NCI-H146 treated with DMSO at 0.1 percent for 48 hours (cell line): ENCODE results near the gene ID2.

Experiments
- DNase-seq: peaks from one replicate; lab custom pipeline; 2025; ENCODE audit not compliant: unreplicated experiment; lab: John Stamatoyannopoulos, UW

The ID2 gene

GRCh38 chr2:8681786-8682692 lies at the start of gene ID2:
TSS of gene ID2 (plus strand) at chr2:8682056. CDS start at chr2:8682166, 110 bp downstream.
- DNase-seq: peak; percentile 96

DNA sequence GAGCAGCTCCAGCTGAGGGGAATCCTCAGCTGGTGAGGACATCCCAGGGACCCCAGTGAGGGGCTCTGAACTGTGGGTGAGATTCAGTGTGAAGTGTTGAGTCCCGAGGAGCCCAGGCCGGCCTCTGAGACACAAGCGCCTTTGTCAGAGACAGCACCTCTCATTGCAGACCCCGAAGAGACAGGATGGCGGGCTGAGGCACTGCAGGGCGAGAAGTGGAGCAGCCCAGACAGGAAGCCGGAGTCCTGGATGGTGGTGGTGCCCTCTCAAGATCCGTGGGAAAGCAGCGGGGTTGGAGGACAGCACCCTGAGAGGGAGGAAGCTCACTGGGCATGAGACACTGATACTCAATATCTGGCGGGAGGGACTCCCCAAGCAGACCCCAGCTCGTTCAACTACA lies 49.1 kb upstream of the ID2 start:
- no peak for DNase-seq

DNA sequence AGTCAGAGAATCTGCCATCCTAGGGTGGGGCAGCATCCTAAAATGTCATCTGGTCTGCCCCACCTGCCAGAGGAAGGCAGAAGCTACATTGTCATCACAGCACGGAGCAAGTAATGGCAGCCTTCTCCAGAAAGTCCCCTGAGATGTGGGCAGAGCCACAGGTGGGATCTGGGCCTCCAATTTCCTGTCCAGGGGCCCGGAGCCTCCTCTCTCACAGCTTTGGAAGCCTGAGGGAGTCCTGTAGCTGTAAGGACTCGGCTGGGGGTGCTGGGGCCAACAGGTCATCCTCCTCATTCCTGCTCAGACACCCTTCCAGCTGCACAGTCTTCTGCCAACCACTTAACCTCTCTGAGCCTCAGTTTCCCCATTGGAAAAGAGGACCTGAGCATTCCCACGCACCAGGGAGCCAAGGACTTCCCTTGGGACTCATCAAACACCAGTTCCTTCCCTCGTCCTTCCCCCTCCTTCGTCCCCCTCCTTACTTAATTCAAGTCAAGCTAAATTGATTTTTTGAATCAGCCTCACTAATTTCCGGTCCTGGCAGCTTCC lies 48.6 kb upstream of the ID2 start:
- DNase-seq: no peak

GRCh38 chr2:8633735-8634313 lies 48.0 kb upstream of the ID2 start:
- no peak for DNase-seq

- no peak for DNase-seq
These were observed 47.2 kb upstream of the ID2 start for GRCh38 chr2:8634466-8635172.

GRCh38 chr2:8636041-8636491 lies 45.8 kb upstream of the ID2 start:
- DNase-seq: no peak

- DNase-seq: no peak
These were observed 44.9 kb upstream of the ID2 start for GRCh38 chr2:8636721-8637636.

DNA sequence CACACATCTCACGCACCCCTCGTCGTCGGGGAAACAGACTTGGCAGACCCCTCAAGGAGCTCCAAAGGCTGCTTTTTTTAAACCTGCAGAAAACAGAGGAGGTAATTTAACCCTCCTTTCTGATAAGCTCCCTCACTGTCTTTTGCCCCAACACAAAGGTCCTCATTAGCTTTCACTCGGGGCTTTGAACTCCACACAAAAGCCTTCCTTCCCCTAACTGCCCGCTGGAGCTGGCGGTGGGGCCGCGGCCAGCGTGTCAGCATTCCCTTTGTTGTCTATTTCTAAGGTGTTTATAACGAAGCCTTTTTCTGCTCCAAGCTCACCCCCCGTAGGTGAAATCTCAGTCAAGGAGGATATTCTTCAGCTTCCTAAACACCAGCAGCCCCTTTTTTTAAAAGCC lies 43.5 kb upstream of the ID2 start:
- peak; percentile 47 for DNase-seq

DNA sequence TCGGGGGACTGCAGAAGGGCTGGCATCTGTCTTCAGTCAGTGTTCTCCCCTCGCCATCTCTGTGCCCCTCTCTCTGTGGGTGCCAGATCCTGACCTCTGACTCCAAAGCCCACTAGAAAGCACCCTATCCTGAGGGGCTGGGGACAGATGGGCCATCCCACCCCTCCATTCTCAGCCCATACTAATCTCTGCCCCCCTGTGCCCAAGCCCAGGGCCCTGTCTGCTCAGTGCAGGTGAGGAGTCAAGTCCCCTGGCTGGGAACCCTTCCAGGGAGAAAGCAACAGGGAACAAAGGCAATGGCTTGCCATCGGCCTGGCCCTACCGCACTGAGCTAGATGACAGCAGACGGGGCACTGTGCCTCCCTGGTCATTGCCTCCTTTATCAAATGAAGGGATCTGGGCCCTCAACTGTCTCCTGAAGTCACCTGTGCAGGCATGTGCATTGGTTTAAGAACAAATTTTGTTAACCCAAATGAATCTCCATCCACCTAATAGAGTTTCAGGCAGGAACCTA lies 42.7 kb upstream of the ID2 start:
- DNase-seq: no peak

GRCh38 chr2:8640498-8640897 lies 41.4 kb upstream of the ID2 start:
- DNase-seq: no peak

DNA sequence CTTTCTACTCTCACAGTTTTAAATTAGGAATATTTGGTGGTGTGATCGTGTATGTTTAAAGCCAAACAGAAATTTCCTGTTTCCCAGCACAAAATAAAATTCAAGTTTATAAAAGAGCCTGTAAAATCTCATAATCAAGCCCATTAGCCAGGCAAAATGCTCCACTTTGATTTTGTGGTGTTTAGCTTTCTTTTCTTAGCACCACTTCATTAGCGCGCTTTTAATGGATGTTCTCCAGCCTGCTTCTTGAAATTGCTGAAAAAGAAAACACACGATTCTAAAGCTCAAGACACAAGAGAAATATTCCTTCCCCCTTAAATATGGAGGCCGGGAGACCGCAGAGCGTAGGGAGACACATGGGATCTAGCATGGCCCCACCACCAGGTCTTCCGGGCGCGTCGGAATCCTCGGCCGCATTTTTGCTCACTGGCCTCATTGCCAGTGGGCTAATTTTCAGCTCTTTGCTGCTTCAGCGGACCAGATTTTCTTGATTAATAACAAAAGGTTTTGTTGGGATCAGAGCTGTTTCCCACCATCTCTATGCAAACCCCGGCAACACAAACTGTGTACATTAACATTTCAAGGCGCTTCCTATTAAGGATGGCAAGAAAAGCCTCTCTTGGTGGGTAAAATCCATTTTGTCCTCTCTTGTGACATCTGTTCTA lies 40.4 kb upstream of the ID2 start:
- no peak for DNase-seq

GRCh38 chr2:8642366-8643068 lies 39.3 kb upstream of the ID2 start:
- no peak for DNase-seq

- no peak for DNase-seq
These were observed 38.4 kb upstream of the ID2 start for GRCh38 chr2:8643250-8643995.

DNA sequence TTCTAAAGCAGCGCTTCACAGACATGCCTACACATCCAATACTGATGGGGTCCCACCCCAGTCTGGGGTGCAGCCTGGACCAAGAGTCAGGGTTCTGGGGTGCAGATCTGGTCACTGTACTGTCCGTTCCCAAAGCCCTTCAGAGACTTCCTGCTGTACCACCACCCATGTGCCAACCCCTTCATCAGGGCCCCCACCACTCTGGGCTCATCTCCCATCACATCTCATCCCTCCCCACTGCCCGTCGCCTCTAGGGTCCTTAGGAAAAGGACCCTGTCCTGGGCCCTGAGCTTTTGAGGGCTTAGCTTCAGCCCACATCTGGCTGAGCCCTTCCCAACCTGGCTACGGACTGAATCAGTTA lies 37.9 kb upstream of the ID2 start:
- no peak for DNase-seq

DNA sequence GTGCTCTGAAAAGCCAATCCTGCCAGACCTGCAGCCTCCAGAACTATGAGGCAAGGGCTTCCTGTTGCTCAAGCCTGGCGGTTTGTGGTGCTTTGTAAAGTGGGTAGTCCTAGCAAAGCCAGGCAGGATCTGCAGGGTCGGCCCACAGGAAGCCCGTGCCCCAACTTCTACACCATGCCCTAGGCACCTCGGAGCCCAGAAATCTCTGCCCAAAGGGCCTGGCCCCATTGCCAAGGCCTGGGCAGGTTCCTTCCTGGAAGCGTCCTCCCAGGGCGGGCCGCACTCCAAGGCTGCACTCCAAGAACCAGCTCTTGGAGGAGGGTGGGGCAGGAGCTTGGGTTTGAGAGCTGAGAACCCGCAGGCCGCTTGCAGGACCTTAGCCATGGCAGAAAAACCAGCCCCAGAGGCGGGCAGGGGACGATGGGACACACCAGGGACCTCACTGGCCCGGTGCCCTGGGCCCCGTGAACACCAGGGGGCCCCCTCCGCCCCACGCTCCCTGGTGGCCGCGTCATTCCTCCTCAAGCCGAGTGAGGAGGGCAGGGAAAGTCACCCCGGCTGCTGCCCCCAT lies 37.2 kb upstream of the ID2 start:
- no peak for DNase-seq

DNA sequence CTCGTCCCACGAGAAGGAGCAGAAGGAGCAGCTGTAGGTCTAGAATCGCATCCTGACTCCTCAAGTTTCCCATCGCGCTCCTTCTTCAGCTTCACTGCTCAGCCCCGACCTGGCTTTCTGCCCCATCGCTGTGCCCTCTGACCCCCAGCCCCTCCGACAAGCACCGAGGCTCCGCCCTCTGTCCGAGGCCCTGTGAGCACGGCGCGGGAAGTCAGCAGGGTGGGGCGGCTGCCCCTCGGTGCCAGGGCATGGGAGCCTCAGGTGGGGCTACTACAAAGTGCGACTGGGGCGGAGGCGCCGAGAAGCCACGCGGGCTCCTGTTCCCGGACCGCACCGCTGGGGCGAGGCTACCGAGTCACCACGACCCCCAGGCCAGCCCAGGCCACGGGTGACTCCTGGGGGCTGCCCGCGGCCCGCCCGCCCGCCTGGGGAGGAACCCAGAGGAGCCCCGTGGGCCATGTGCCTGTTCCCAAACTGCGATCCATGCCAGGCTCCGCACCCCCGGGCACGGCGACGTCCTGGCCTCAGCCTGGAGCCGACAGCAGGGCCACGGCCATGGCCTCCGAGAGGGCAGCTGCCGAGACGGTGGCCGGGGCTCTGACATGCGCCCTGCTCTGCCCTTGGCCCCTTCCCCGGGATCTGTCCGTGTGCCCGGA lies 36.6 kb upstream of the ID2 start:
- DNase-seq: no peak

GRCh38 chr2:8646731-8647461 lies 35.0 kb upstream of the ID2 start:
- DNase-seq: no peak
